Kidney tubule cell (primary cell): ENCODE results near the gene NOTUM.
A peak's percentile ranks its signal among the peaks of the same experiment; 100 is the strongest.

Experiments
- DNase-seq: peaks from one replicate; pipeline ENCODE4 v3.0.0-alpha.2; 2018; ENCODE audit warnings: low spot score

Gene NOTUM

GRCh38 chr17:81961087-81961511 is at the start of gene NOTUM:
NOTUM (minus strand) TSS chr17:81961187; CDS start chr17:81960909, 278 bp downstream.
- peak; percentile 36 for DNase-seq

- DNase-seq, result no peak
These were observed 48.4 kb upstream of the NOTUM start for GRCh38 chr17:82009413-82009812.

- DNase-seq, result no peak
These were observed 48.0 kb upstream of the NOTUM start for GRCh38 chr17:82008941-82009405.

- DNase-seq, result no peak
These were observed 47.4 kb upstream of the NOTUM start for GRCh38 chr17:82008258-82008940.

GRCh38 chr17:82007495-82008257 is 46.7 kb upstream of the NOTUM start:
- no peak for DNase-seq

- DNase-seq, result no peak
These were observed 46.2 kb upstream of the NOTUM start for GRCh38 chr17:82007228-82007494.

GRCh38 chr17:82006468-82007227 is 45.7 kb upstream of the NOTUM start:
- DNase-seq, result no peak

- DNase-seq, result no peak
These were observed 44.8 kb upstream of the NOTUM start for GRCh38 chr17:82005701-82006348.

- no peak for DNase-seq
These were observed 43.8 kb upstream of the NOTUM start for GRCh38 chr17:82004517-82005455.

- DNase-seq, result peak; percentile 97
These were observed 42.7 kb upstream of the NOTUM start for GRCh38 chr17:82003411-82004381.

GRCh38 chr17:82001571-82002056 is 40.6 kb upstream of the NOTUM start:
- DNase-seq, result no peak

- no peak for DNase-seq
These were observed 40.0 kb upstream of the NOTUM start for GRCh38 chr17:82000803-82001570.

- no peak for DNase-seq
These were observed 39.2 kb upstream of the NOTUM start for GRCh38 chr17:81999976-82000802.

GRCh38 chr17:81999587-81999975 is 38.6 kb upstream of the NOTUM start:
- no peak for DNase-seq

GRCh38 chr17:81998691-81999438 is 37.9 kb upstream of the NOTUM start:
- DNase-seq, result no peak

- no peak for DNase-seq
These were observed 37.2 kb upstream of the NOTUM start for GRCh38 chr17:81998212-81998611.

- DNase-seq, result no peak
These were observed 35.9 kb upstream of the NOTUM start for GRCh38 chr17:81996757-81997441.
